Lower leg skin (tissue), 4 donors: ENCODE data around the gene EPYC. TPM values are rescaled to one million over a fixed set of nuclear protein-coding genes. Genes with fewer than 3 reads are reported as not detected.

ENCODE experiments used
- DNase-seq, 2 donors: peaks; one replicate each; pipeline ENCODE4 v3.0.0-alpha.2; 2019; ENCODE audit warnings: low spot score in 2 of 2
- H3K4me3 ChIP-seq: fragments of 200-600 bp; sonication (generic); 2 replicates; pipeline ENCODE4 v1.5.1; 2017; ENCODE audit warnings: mild to moderate bottlenecking, low read depth; ENCODE audit not compliant: poor library complexity, severe bottlenecking
- POLR2A ChIP-seq, 2 donors: fragments of 450-650 bp; IDR thresholded peaks; one replicate each; pipeline ENCODE4 v1.6.1; 2016 to 2017; ENCODE audit warnings: antibody characterized with exemption in 2 of 2, mild to moderate bottlenecking in 1 of 2, moderate library complexity in 1 of 2
- WGBS, 2 donors: methylation state at CpG; one replicate each; pipeline ENCODE4 v1.1.5; 2018; 5-methylcytosine and 5-hydroxymethylcytosine counted together
- intact Hi-C: fragments of 100-400 bp; cut with DNase I; formaldehyde crosslinking; loops from one replicate; pipeline ENCODE4 v1.15.0; 2023; ENCODE audit warnings: low total_unique reads
- total RNA-seq, 4 donors: library from RNA; depleted of rRNA; stranded (reverse); fragments of >200 nt; gene quantifications; one replicate each; pipeline ENCODE4 v1.1.0, GENCODE V29; 2016
- TF ChIP-seq, protein P1 (sequence below), 3 donors: fragments of 450-650 bp; IDR thresholded peaks; one replicate each; pipeline ENCODE4 v1.5.1; 2016; ENCODE audit warnings: antibody characterized with exemption in 3 of 3, mild to moderate bottlenecking in 3 of 3, moderate library complexity in 2 of 3

Gene EPYC
- total RNA-seq, 4 donors from 2014 or later: not detected

DNA sequence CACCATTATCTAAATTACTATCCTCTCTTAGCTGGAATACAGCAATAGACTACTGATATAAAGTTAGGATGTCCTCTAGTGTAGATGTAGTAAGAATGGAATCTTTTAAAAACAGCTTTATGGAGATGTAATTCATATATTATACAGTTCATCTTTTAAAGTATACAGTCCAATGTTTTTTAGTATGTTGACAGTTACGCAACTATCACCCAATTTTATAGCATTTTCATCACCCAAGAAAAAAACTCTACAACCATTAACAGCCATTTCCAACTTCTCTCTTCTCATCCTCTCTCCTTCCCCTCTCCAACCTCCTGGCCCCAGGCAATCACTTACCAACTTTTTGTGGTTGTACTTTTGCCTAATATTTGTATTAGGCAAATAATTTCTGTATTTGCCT, 22.6 kb downstream of the EPYC start:
- intact Hi-C loops: no loop called here
- H3K4me3 ChIP-seq: no peak overlapping the region
- TF ChIP-seq, protein P1, sequence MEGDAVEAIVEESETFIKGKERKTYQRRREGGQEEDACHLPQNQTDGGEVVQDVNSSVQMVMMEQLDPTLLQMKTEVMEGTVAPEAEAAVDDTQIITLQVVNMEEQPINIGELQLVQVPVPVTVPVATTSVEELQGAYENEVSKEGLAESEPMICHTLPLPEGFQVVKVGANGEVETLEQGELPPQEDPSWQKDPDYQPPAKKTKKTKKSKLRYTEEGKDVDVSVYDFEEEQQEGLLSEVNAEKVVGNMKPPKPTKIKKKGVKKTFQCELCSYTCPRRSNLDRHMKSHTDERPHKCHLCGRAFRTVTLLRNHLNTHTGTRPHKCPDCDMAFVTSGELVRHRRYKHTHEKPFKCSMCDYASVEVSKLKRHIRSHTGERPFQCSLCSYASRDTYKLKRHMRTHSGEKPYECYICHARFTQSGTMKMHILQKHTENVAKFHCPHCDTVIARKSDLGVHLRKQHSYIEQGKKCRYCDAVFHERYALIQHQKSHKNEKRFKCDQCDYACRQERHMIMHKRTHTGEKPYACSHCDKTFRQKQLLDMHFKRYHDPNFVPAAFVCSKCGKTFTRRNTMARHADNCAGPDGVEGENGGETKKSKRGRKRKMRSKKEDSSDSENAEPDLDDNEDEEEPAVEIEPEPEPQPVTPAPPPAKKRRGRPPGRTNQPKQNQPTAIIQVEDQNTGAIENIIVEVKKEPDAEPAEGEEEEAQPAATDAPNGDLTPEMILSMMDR (IDR thresholded peaks at IDR 0.05): no peak
- no peak for TF ChIP-seq POLR2A (IDR thresholded peaks at IDR 0.05)
- no peak for DNase-seq
- 97 to 98% methylated on average over 1 of the region's 1 CpG for WGBS, 2 donors

DNA sequence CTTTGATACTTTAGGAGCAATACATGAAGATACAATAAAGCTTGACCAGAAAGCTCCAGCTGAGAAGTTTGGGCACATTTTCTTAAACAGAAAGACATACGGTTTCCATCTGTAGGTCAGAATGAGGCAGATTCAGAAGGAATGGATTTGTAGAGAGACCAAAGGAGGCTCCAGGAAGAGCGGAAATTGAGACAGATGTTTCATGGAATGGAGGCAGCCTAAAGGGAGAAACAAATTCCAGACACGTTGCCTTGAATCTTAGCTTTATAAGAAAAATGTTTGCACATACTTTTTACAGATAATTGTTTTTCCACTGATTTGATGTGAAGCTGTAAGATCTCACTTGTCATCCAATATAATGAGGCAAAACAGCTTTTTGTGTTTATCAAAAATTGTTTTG, 24.8 kb downstream of the EPYC start:
- WGBS, 2 donors: 49 to 65% methylated on average over 3 of the region's 3 CpGs

DNA sequence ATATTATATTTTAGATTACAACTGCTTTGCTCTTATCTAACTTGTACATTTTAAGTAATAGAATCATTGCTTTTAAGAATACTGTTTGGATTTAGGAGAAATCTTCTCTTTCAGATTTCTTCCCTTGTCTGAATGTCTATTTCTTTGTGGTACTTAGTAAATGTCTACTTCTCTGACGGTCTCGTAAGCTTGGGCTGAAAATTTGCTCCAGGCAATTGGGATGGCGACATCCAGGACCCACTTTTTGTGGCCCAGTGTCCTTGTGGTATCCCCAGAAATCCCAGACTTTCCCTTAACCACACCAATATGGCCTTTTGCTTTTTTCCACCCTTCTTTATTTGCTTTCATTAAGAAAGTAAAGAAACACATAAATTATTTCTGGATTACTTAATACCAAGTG, 25.8 kb downstream of the EPYC start:
- WGBS, 2 donors: 80 to 87% methylated on average over 3 of the region's 3 CpGs
- H3K4me3 ChIP-seq: no peak overlapping the region
- intact Hi-C loops: loop anchor here (10.0 kb wide), 2 partner anchors 346 to 376 kb away; no protein-coding TSS in a partner anchor
- DNase-seq: no peak
- TF ChIP-seq, protein P1 (IDR thresholded peaks at IDR 0.05): no peak
- TF ChIP-seq POLR2A (IDR thresholded peaks at IDR 0.05): no peak

More for the DNA sequence above, 24.8 kb downstream of the EPYC start:
- DNase-seq: no peak
- H3K4me3 ChIP-seq: no peak overlapping the region
- intact Hi-C loops: loop anchor here (10.0 kb wide), 2 partner anchors 345 to 375 kb away; no protein-coding TSS in a partner anchor
- no peak for TF ChIP-seq POLR2A (IDR thresholded peaks at IDR 0.05)
- TF ChIP-seq, protein P1 (IDR thresholded peaks at IDR 0.05): no peak

DNA sequence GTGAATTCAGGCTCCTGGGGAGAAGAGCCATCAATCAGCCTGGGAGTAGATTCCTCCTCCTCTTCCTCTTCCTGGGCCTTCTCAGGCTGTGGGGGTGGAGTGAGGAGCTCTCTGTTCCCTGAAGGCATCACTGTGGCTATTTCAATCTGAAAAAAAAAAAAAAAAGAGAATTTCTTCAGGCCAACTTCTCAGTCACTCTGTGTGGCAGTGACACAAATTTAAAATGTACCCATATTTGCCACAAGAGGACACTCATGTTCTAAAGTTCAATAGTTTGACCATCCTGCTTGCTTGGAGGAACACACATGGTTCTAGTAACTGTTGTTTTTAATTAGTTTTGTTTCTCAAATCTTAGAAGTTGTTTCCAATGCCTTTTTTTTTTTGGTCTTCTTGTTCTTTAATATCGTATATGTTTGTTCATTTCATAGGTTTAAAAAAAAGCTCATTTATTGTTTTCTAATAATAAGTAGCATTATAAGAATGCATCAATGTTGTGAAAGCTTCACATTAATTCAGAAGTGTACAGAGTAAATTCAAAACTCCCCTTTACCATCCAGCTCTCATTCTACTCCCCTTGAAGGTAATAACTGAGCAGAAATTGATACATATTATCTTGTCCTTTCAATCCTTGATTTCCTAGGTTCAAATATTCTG, 26.5 kb downstream of the EPYC start:
- no peak for DNase-seq
- intact Hi-C loops: loop anchor here (10.0 kb wide), 2 partner anchors 347 to 377 kb away; no protein-coding TSS in a partner anchor
- H3K4me3 ChIP-seq: no peak overlapping the region
- 16 to 21% methylated on average over 1 of the region's 1 CpG for WGBS, 2 donors
- TF ChIP-seq, protein P1 (IDR thresholded peaks at IDR 0.05): peak in 1 of 3 donors; percentile 56
- TF ChIP-seq POLR2A (IDR thresholded peaks at IDR 0.05): no peak

DNA sequence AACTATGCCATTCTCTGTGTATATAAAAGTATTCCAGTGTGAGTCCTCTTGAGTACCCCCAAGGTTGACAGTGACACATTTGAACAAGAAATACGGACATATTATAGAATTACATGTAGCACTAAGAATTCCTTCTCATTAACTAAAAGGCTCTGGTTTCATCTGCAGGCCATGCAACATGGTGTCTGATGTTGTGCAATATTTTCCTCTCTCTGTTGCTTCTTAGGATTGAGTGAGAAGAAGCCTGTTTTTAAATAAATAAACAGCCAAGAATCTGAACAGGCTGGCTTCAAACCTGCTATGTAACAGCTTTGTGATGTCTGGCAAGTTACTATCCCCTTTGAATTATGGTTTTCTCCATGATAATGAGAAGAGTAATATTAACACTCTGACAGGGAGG, 27.5 kb downstream of the EPYC start:
- WGBS, 2 donors: 64 to 83% methylated on average over 1 of the region's 1 CpG
- no peak for TF ChIP-seq POLR2A (IDR thresholded peaks at IDR 0.05)
- TF ChIP-seq, protein P1 (IDR thresholded peaks at IDR 0.05): no peak
- DNase-seq: no peak
- intact Hi-C loops: loop anchor here (10.0 kb wide), 2 partner anchors 348 to 378 kb away; no protein-coding TSS in a partner anchor
- no peak overlapping the region for H3K4me3 ChIP-seq
